Smooth muscle cell (in vitro differentiated cells): ENCODE measurements around the gene FOXD3. TPM values are rescaled to one million over a fixed set of nuclear protein-coding genes. Genes with fewer than 3 reads are reported as not detected.
A peak's percentile ranks its signal among the peaks of the same experiment; 100 is the strongest.

Experiments
- DNase-seq: peaks from one replicate; lab custom pipeline; 2025; ENCODE audit not compliant: unreplicated experiment; lab: John Stamatoyannopoulos, UW
- H2AFZ ChIP-seq: fragments of 200-600 bp; sonication (generic); 2 replicates; pipeline ENCODE4 v1.6.0; 2016; ENCODE audit warnings: antibody characterized with exemption, low read depth, mild to moderate bottlenecking
- H3F3A ChIP-seq: fragments of 200-600 bp; sonication (generic); 2 replicates; pipeline ENCODE4 v1.6.0; 2017; ENCODE audit warnings: antibody characterized with exemption, low read depth
- H3K27ac ChIP-seq: fragments of 200-600 bp; sonication (generic); 2 replicates; pipeline ENCODE4 v1.5.1; 2016; ENCODE audit warnings: low read depth, mild to moderate bottlenecking
- H3K27me3 ChIP-seq: fragments of 200-600 bp; sonication (generic); 2 replicates; pipeline ENCODE4 v1.6.1; 2016; ENCODE audit warnings: low read depth, mild to moderate bottlenecking
- H3K36me3 ChIP-seq: fragments of 200-600 bp; sonication (generic); 2 replicates; pipeline ENCODE4 v1.5.1; 2016; ENCODE audit warnings: low read depth
- H3K4me1 ChIP-seq: fragments of 200-600 bp; sonication (generic); 2 replicates; pipeline ENCODE4 v1.5.1; 2016; ENCODE audit warnings: low read depth
- H3K4me2 ChIP-seq: fragments of 200-600 bp; sonication (generic); 2 replicates; pipeline ENCODE4 v1.6.0; 2016; ENCODE audit warnings: mild to moderate bottlenecking
- H3K4me3 ChIP-seq: fragments of 200-600 bp; sonication (generic); 2 replicates; pipeline ENCODE4 v1.5.1; 2016; ENCODE audit warnings: mild to moderate bottlenecking
- H3K79me2 ChIP-seq: fragments of 200-600 bp; sonication (generic); 2 replicates; pipeline ENCODE4 v1.6.0; 2016; ENCODE audit warnings: low read depth, mild to moderate bottlenecking
- H3K9ac ChIP-seq: fragments of 200-600 bp; sonication (generic); 2 replicates; pipeline ENCODE4 v1.6.0; 2016; ENCODE audit warnings: low read depth
- H3K9me3 ChIP-seq: fragments of 200-600 bp; sonication (generic); replicated peaks from 2 replicates; pipeline ENCODE4 v1.5.1; 2016; ENCODE audit warnings: low read depth
- H4K20me1 ChIP-seq: fragments of 200-600 bp; sonication (generic); 2 replicates; pipeline ENCODE4 v1.6.0; 2016; ENCODE audit warnings: low read depth
- CTCF ChIP-seq: fragments of 200-600 bp; sonication (generic); IDR thresholded peaks from 2 replicates; pipeline ENCODE4 v1.5.1; 2017; ENCODE audit warnings: borderline replicate concordance, mild to moderate bottlenecking, antibody characterized with exemption; ENCODE audit not compliant: insufficient read depth, poor library complexity, severe bottlenecking
- WGBS: methylation state at CpG from one replicate; pipeline ENCODE4 v1.1.7; 2016; ENCODE audit warnings: low lambda C conversion rate; 5-methylcytosine and 5-hydroxymethylcytosine counted together
- polyA plus RNA-seq: library from polyadenylated mRNA; unstranded; fragments of >200 nt; fragmentation: Nextera tagmentation; extraction: Ambion mirVana; gene quantifications from 2 replicates; pipeline ENCODE4 v1.2.1, GENCODE V29; 2016
- total RNA-seq: library from RNA; depleted of rRNA; stranded (reverse); fragments of >200 nt; gene quantifications from 2 replicates; pipeline ENCODE4 v1.2.3, GENCODE V29; 2014

Gene FOXD3
- total and polyA plus RNA-seq, 2 experiments from 2014 or later = not detected

GRCh38 chr1:63307196-63307794 is 15.1 kb upstream of the FOXD3 start:
- Histone ChIP-seq H3K4me3 (no peak overlapping the region), H4K20me1 (no peaks in the 10 kb centered on the region), H3K27me3 (peaks cover 32% of the 10 kb centered on the region), H3K9me3 (no peaks in the 10 kb centered on the region), H3K4me2 (no peak overlapping the region), H3K4me1 (no peaks in the 10 kb centered on the region), H3K9ac (no peak overlapping the region), H3F3A (no peaks in the 10 kb centered on the region), H3K79me2 (no peaks in the 10 kb centered on the region), H3K36me3 (no peaks in the 10 kb centered on the region), H2AFZ (no peak overlapping the region), H3K27ac (no peak overlapping the region)
- no peak for TF ChIP-seq CTCF
- no peak for DNase-seq
- 63% methylated on average over 1 of the region's 1 CpG for WGBS

GRCh38 chr1:63316598-63316983 is 5.8 kb upstream of the FOXD3 start:
- DNase-seq = no peak
- 35% methylated on average over 23 of the region's 24 CpGs for WGBS
- no peaks in the 10 kb centered on the region for H3F3A ChIP-seq
- no peaks in the 10 kb centered on the region for H4K20me1 ChIP-seq
- peak overlapping the region; percentile 85 for H3K4me2 ChIP-seq
- H3K4me1 ChIP-seq = peaks cover 10% of the 10 kb centered on the region
- TF ChIP-seq CTCF = no peak
- H3K27me3 ChIP-seq = peaks cover 95% of the 10 kb centered on the region
- H3K9ac ChIP-seq = no peak overlapping the region
- no peaks in the 10 kb centered on the region for H3K79me2 ChIP-seq
- no peak overlapping the region for H3K4me3 ChIP-seq
- no peaks in the 10 kb centered on the region for H3K9me3 ChIP-seq
- no peak overlapping the region for H2AFZ ChIP-seq
- H3K27ac ChIP-seq = no peak overlapping the region
- no peaks in the 10 kb centered on the region for H3K36me3 ChIP-seq

- Histone ChIP-seq H3K9ac (no peak overlapping the region), H3K4me2 (peak overlapping the region; percentile 85), H3K79me2 (no peaks in the 10 kb centered on the region), H4K20me1 (no peaks in the 10 kb centered on the region), H3K4me1 (peaks cover 13% of the 10 kb centered on the region), H3K27me3 (peaks cover 97% of the 10 kb centered on the region), H3F3A (no peaks in the 10 kb centered on the region), H3K36me3 (no peaks in the 10 kb centered on the region), H3K4me3 (peak overlapping the region; percentile 52), H3K9me3 (no peaks in the 10 kb centered on the region), H3K27ac (no peak overlapping the region), H2AFZ (peak overlapping the region; percentile 69)
- peak; percentile 45 for TF ChIP-seq CTCF
- DNase-seq = no peak
- WGBS = 2% methylated on average over 72 of the region's 80 CpGs
Measured at GRCh38 chr1:63316984-63317816, 5.2 kb upstream of the FOXD3 start.
